ENCODE results near the gene PRKAB2.

GRCh38 chr1:147217141-147217540 is 44.9 kb upstream of the PRKAB2 start:
- no peak for TF ChIP-seq ZNF23 (CRISPR knock-in tag; IDR thresholded peaks at IDR 0.05)
- no peak for TF ChIP-seq CBFA2T3 (IDR thresholded peaks at IDR 0.05)
- no peak for TF ChIP-seq CREB5 (CRISPR knock-in tag; IDR thresholded peaks at IDR 0.05)
- no peak for TF ChIP-seq POLR2AphosphoS5 (IDR thresholded peaks at IDR 0.05; ENCODE audit: control insufficient read depth, insufficient read depth, low read depth, low read length)
- no peak for TF ChIP-seq NFYB (IDR thresholded peaks at IDR 0.05; ENCODE audit: extremely low read depth, insufficient read length)
- no peak for TF ChIP-seq POLR2A (conservative IDR thresholded peaks at IDR 0.05)
- TF ChIP-seq EP300 (IDR thresholded peaks at IDR 0.05; ENCODE audit: low read length) = no peak
